HG03575 (cell line): ENCODE results near the gene SCEL.
"Not testable (repeated sequence)": the region's sequence is repeated elsewhere in the genome, so short reads cannot be mapped to it uniquely, and the experiment has no call there.

Source experiments
- ATAC-seq: cut with Tn5 transposase; IDR thresholded peaks from one replicate; pipeline ENCODE4 v1.9.1; 2021; ENCODE audit not compliant: unreplicated experiment, insufficient number of reproducible peaks, low FRiP score; ENCODE audit errors: extremely low read depth

The SCEL gene

GRCh38 chr13:77620138-77620537 is 84.6 kb downstream of the SCEL start:
- no peak for ATAC-seq

GRCh38 chr13:77623806-77624205 is 88.3 kb downstream of the SCEL start:
- no peak for ATAC-seq

- ATAC-seq = no peak
Observed at GRCh38 chr13:77628170-77628569, 92.7 kb downstream of the SCEL start.

- ATAC-seq = no peak
Observed at GRCh38 chr13:77637588-77637987, 102.1 kb downstream of the SCEL start.

- ATAC-seq = no peak
Observed at GRCh38 chr13:77650409-77650808, 114.9 kb downstream of the SCEL start.

GRCh38 chr13:77653301-77653700 is 117.8 kb downstream of the SCEL start:
- no peak for ATAC-seq

GRCh38 chr13:77660016-77660415 is 124.5 kb downstream of the SCEL start:
- not testable (repeated sequence) for ATAC-seq

GRCh38 chr13:77660841-77661250 is 125.3 kb downstream of the SCEL start:
- no peak for ATAC-seq

GRCh38 chr13:77662301-77662700 is 126.8 kb downstream of the SCEL start:
- not testable (repeated sequence) for ATAC-seq

- ATAC-seq = not testable (repeated sequence)
Observed at GRCh38 chr13:77662831-77663230, 127.3 kb downstream of the SCEL start.

- ATAC-seq = no peak
Observed at GRCh38 chr13:77674852-77675251, 139.3 kb downstream of the SCEL start.

- no peak for ATAC-seq
Observed at GRCh38 chr13:77678691-77679235, 143.3 kb downstream of the SCEL start.

GRCh38 chr13:77687799-77688198 is 152.3 kb downstream of the SCEL start:
- ATAC-seq = no peak

- no peak for ATAC-seq
Observed at GRCh38 chr13:77691871-77692270, 156.4 kb downstream of the SCEL start.

- ATAC-seq = no peak
Observed at GRCh38 chr13:77692746-77693448, 157.4 kb downstream of the SCEL start.

- no peak for ATAC-seq
Observed at GRCh38 chr13:77693449-77693940, 158.0 kb downstream of the SCEL start.
